ENCODE data around the gene PAPSS2. TPM values are rescaled to one million over a fixed set of nuclear protein-coding genes. Genes with fewer than 3 reads are reported as not detected.
A peak's percentile ranks its signal among the peaks of the same experiment; 100 is the strongest.
"Not testable (repeated sequence)": the region's sequence is repeated elsewhere in the genome, so short reads cannot be mapped to it uniquely, and the experiment has no call there.

PAPSS2 gene
- total RNA-seq: 1 to 10 TPM in 1 of 2 donors, under 1 TPM in 1; 0.19 to 2.6 TPM

- DNase-seq (ENCODE audit: low spot score) (no peak), ATAC-seq (peak; percentile 64 to 68)
- Mint-ChIP-seq H3K36me3 (no peaks in the 10 kb centered on the region), H3K4me1 (ENCODE audit: low read depth in 2 of 2) (peaks cover 9 to 14% of the 10 kb centered on the region in 2 donors), H3K4me3 (peak within 1 kb of the TSS; percentile 85), H3K27ac (no peak within 1 kb of the TSS), H3K27me3 (peaks cover 33 to 51% of the 10 kb centered on the region in 2 donors), H3K9me3 (no peaks in the 10 kb centered on the region)
These were observed at the start of gene PAPSS2 for GRCh38 chr10:87659571-87660483. Gene PAPSS2, plus strand, starts transcription at chr10:87659878. Its CDS starts 104 bp downstream, at chr10:87659982.

- not testable (repeated sequence) for H3K4me3 Mint-ChIP-seq; H3K27me3 Mint-ChIP-seq; H3K36me3 Mint-ChIP-seq; DNase-seq (ENCODE audit: low spot score); ATAC-seq; H3K27ac Mint-ChIP-seq; H3K9me3 Mint-ChIP-seq; H3K4me1 Mint-ChIP-seq (ENCODE audit: low read depth in 2 of 2)
These were observed 48.3 kb upstream of the PAPSS2 start for GRCh38 chr10:87611341-87611740.

GRCh38 chr10:87612115-87612514 lies 47.6 kb upstream of the PAPSS2 start:
- Mint-ChIP-seq H3K4me1 (ENCODE audit: low read depth in 2 of 2) (no peaks in the 10 kb centered on the region), H3K4me3 (no peak overlapping the region), H3K27me3 (peaks cover 0 to 4% of the 10 kb centered on the region in 2 donors), H3K9me3 (no peaks in the 10 kb centered on the region), H3K27ac (no peak overlapping the region), H3K36me3 (no peaks in the 10 kb centered on the region)
- no peak for ATAC-seq
- no peak for DNase-seq (ENCODE audit: low spot score)

- Mint-ChIP-seq H3K27me3 (peaks cover 3 to 7% of the 10 kb centered on the region in 2 donors), H3K36me3 (no peaks in the 10 kb centered on the region), H3K9me3 (no peaks in the 10 kb centered on the region), H3K4me1 (ENCODE audit: low read depth in 2 of 2) (no peaks in the 10 kb centered on the region), H3K4me3 (no peak overlapping the region), H3K27ac (no peak overlapping the region)
- no peak for ATAC-seq
- DNase-seq (ENCODE audit: low spot score): no peak
These were observed 45.9 kb upstream of the PAPSS2 start for GRCh38 chr10:87613751-87614150.

- H3K27ac Mint-ChIP-seq: no peak overlapping the region
- DNase-seq (ENCODE audit: low spot score) (no peak), ATAC-seq (no peak)
- no peaks in the 10 kb centered on the region for H3K9me3 Mint-ChIP-seq
- H3K4me3 Mint-ChIP-seq: no peak overlapping the region
- peaks cover 12 to 15% of the 10 kb centered on the region in 2 donors for H3K27me3 Mint-ChIP-seq
- no peaks in the 10 kb centered on the region for H3K36me3 Mint-ChIP-seq
- no peaks in the 10 kb centered on the region for H3K4me1 Mint-ChIP-seq (ENCODE audit: low read depth in 2 of 2)
These were observed 43.8 kb upstream of the PAPSS2 start for GRCh38 chr10:87615856-87616255.

GRCh38 chr10:87617503-87617902 lies 42.2 kb upstream of the PAPSS2 start:
- Mint-ChIP-seq H3K9me3 (no peaks in the 10 kb centered on the region), H3K27ac (no peak overlapping the region), H3K4me3 (no peak overlapping the region), H3K27me3 (peaks cover 17 to 18% of the 10 kb centered on the region in 2 donors), H3K4me1 (ENCODE audit: low read depth in 2 of 2) (no peaks in the 10 kb centered on the region), H3K36me3 (no peaks in the 10 kb centered on the region)
- ATAC-seq: no peak
- DNase-seq (ENCODE audit: low spot score): no peak

GRCh38 chr10:87618566-87619423 lies 40.9 kb upstream of the PAPSS2 start:
- H3K36me3 Mint-ChIP-seq: no peaks in the 10 kb centered on the region
- H3K27me3 Mint-ChIP-seq: peaks cover 17 to 20% of the 10 kb centered on the region in 2 donors
- ATAC-seq (peak in 1 of 2 donors; percentile 8), DNase-seq (ENCODE audit: low spot score) (no peak)
- H3K9me3 Mint-ChIP-seq: no peaks in the 10 kb centered on the region
- H3K4me1 Mint-ChIP-seq (ENCODE audit: low read depth in 2 of 2): no peaks in the 10 kb centered on the region
- no peak overlapping the region for H3K27ac Mint-ChIP-seq
- H3K4me3 Mint-ChIP-seq: no peak overlapping the region

- no peaks in the 10 kb centered on the region for H3K9me3 Mint-ChIP-seq
These were observed 40.0 kb upstream of the PAPSS2 start for GRCh38 chr10:87619705-87620104.

GRCh38 chr10:87621440-87621839 lies 38.2 kb upstream of the PAPSS2 start:
- H3K36me3 Mint-ChIP-seq; DNase-seq (ENCODE audit: low spot score); H3K4me3 Mint-ChIP-seq; ATAC-seq; H3K27ac Mint-ChIP-seq; H3K9me3 Mint-ChIP-seq; H3K4me1 Mint-ChIP-seq (ENCODE audit: low read depth in 2 of 2): not testable (repeated sequence)
- peaks cover 17 to 20% of the 10 kb centered on the region in 2 donors for H3K27me3 Mint-ChIP-seq

More at GRCh38 chr10:87619705-87620104, 40.0 kb upstream of the PAPSS2 start:
- H3K4me1 Mint-ChIP-seq (ENCODE audit: low read depth in 2 of 2): no peaks in the 10 kb centered on the region
- H3K27ac Mint-ChIP-seq: no peak overlapping the region
- DNase-seq (ENCODE audit: low spot score) (no peak), ATAC-seq (no peak)
- H3K4me3 Mint-ChIP-seq: no peak overlapping the region
- peaks cover 17 to 20% of the 10 kb centered on the region in 2 donors for H3K27me3 Mint-ChIP-seq
- no peaks in the 10 kb centered on the region for H3K36me3 Mint-ChIP-seq

- H3K9me3 Mint-ChIP-seq: no peaks in the 10 kb centered on the region
- no peak overlapping the region for H3K4me3 Mint-ChIP-seq
- no peaks in the 10 kb centered on the region for H3K4me1 Mint-ChIP-seq (ENCODE audit: low read depth in 2 of 2)
- no peaks in the 10 kb centered on the region for H3K36me3 Mint-ChIP-seq
- H3K27ac Mint-ChIP-seq: no peak overlapping the region
- DNase-seq (ENCODE audit: low spot score): no peak
- peaks cover 10 to 20% of the 10 kb centered on the region in 2 donors for H3K27me3 Mint-ChIP-seq
- ATAC-seq: no peak
These were observed 37.2 kb upstream of the PAPSS2 start for GRCh38 chr10:87622314-87623004.

- ATAC-seq (no peak), DNase-seq (ENCODE audit: low spot score) (no peak)
- Mint-ChIP-seq H3K4me1 (ENCODE audit: low read depth in 2 of 2) (no peaks in the 10 kb centered on the region), H3K36me3 (no peaks in the 10 kb centered on the region), H3K9me3 (no peaks in the 10 kb centered on the region), H3K27me3 (peaks cover 10 to 17% of the 10 kb centered on the region in 2 donors), H3K27ac (no peak overlapping the region), H3K4me3 (no peak overlapping the region)
These were observed 36.5 kb upstream of the PAPSS2 start for GRCh38 chr10:87623191-87623590.

GRCh38 chr10:87625661-87626060 lies 34.0 kb upstream of the PAPSS2 start:
- Mint-ChIP-seq H3K4me3 (no peak overlapping the region), H3K36me3 (no peaks in the 10 kb centered on the region), H3K27me3 (peaks cover 6 to 7% of the 10 kb centered on the region in 2 donors), H3K27ac (no peak overlapping the region), H3K9me3 (no peaks in the 10 kb centered on the region), H3K4me1 (ENCODE audit: low read depth in 2 of 2) (no peaks in the 10 kb centered on the region)
- DNase-seq (ENCODE audit: low spot score) (no peak), ATAC-seq (no peak)

GRCh38 chr10:87626422-87626892 lies 33.2 kb upstream of the PAPSS2 start:
- Mint-ChIP-seq H3K4me3 (no peak overlapping the region), H3K36me3 (no peaks in the 10 kb centered on the region), H3K9me3 (no peaks in the 10 kb centered on the region), H3K27ac (no peak overlapping the region), H3K27me3 (peaks cover 0 to 4% of the 10 kb centered on the region in 2 donors), H3K4me1 (ENCODE audit: low read depth in 2 of 2) (no peaks in the 10 kb centered on the region)
- DNase-seq (ENCODE audit: low spot score): no peak
- ATAC-seq: no peak

All from natural killer cell treated with Interleukin-12 subunit alpha and Interleukin-12 subunit beta and Interleukin-15 and Interleukin-18, amount 100 ng/mL, for 72 hours (primary cell).